ENCODE data around the gene URB2. TPM values are rescaled to one million over a fixed set of nuclear protein-coding genes. Genes with fewer than 3 reads are reported as not detected.

The URB2 gene
- total and polyA plus RNA-seq, 8 donors, result 1.5 to 16.8 (median 4.1) TPM; not detected in 1

- no peak for DNase-seq
- Histone ChIP-seq H3K4me1 (no peaks in the 10 kb centered on the region), H3K36me3 (peaks cover 41 to 73% (median 60%) of the 10 kb centered on the region in 4 donors)
Observed at GRCh38 chr1:229636042-229636441, 10.0 kb downstream of the URB2 start.

DNA sequence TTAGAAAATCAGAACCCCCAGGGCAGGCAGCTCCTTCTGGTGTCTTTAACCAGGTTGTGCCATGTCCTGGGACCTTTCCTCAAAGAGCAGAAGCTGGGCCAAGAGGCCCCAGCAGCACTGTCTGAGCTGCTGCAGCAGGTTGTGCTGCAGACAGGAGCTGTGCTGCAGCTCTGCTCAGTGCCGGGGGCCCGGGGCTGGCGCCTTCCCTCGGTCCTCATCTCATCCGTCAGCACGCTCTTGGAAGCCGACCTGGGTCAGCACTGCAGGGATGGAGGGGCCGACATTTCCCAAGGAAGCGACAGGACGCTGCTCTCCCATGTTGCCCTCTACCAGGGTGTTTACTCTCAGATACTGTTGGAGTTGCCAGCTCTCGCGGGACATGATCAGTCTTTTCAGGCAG, 11.7 kb downstream of the URB2 start:
- Histone ChIP-seq H3K27ac (no peak overlapping the region), H3K27me3 (no peaks in the 10 kb centered on the region), H3K4me1 (no peaks in the 10 kb centered on the region), H3K9me3 (no peaks in the 10 kb centered on the region), H3K4me3 (no peak overlapping the region), H3K36me3 (peaks cover 41 to 74% (median 60%) of the 10 kb centered on the region in 4 donors)
- DNase-seq, result no peak
- TF ChIP-seq, protein P1, sequence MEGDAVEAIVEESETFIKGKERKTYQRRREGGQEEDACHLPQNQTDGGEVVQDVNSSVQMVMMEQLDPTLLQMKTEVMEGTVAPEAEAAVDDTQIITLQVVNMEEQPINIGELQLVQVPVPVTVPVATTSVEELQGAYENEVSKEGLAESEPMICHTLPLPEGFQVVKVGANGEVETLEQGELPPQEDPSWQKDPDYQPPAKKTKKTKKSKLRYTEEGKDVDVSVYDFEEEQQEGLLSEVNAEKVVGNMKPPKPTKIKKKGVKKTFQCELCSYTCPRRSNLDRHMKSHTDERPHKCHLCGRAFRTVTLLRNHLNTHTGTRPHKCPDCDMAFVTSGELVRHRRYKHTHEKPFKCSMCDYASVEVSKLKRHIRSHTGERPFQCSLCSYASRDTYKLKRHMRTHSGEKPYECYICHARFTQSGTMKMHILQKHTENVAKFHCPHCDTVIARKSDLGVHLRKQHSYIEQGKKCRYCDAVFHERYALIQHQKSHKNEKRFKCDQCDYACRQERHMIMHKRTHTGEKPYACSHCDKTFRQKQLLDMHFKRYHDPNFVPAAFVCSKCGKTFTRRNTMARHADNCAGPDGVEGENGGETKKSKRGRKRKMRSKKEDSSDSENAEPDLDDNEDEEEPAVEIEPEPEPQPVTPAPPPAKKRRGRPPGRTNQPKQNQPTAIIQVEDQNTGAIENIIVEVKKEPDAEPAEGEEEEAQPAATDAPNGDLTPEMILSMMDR (IDR thresholded peaks at IDR 0.05), result no peak
- no peak for TF ChIP-seq POLR2AphosphoS5 (IDR thresholded peaks at IDR 0.05)
- TF ChIP-seq EP300 (IDR thresholded peaks at IDR 0.05), result no peak
- no peak for TF ChIP-seq POLR2A (IDR thresholded peaks at IDR 0.05)
- 92 to 98% (median 93%) methylated on average over 12 of the region's 12 CpGs for WGBS, 5 donors
- intact Hi-C loops (cut with DNase I; ENCODE audit: low total_unique reads), result no loop called here

More at GRCh38 chr1:229636042-229636441, 10.0 kb downstream of the URB2 start:
- Histone ChIP-seq H3K9me3 (no peaks in the 10 kb centered on the region), H3K27ac (no peak overlapping the region), H3K27me3 (no peaks in the 10 kb centered on the region), H3K4me3 (no peak overlapping the region)
- TF ChIP-seq EP300 (IDR thresholded peaks at IDR 0.05), result no peak
- TF ChIP-seq, protein P1 (IDR thresholded peaks at IDR 0.05), result no peak
- no peak for TF ChIP-seq POLR2A (IDR thresholded peaks at IDR 0.05)
- no peak for TF ChIP-seq POLR2AphosphoS5 (IDR thresholded peaks at IDR 0.05)
- WGBS, 5 donors, result 82 to 96% (median 91%) methylated on average over 9 of the region's 9 CpGs
- intact Hi-C loops (cut with DNase I; ENCODE audit: low total_unique reads), result no loop called here

- intact Hi-C loops (cut with DNase I; ENCODE audit: low total_unique reads), result no loop called here
- no peak overlapping the region for H3K4me3 ChIP-seq
- TF ChIP-seq POLR2A (IDR thresholded peaks at IDR 0.05) (no peak), EP300 (IDR thresholded peaks at IDR 0.05) (no peak), POLR2AphosphoS5 (IDR thresholded peaks at IDR 0.05) (no peak)
- TF ChIP-seq, protein P1 (IDR thresholded peaks at IDR 0.05), result no peak
- H3K27ac ChIP-seq, result no peak overlapping the region
- no peaks in the 10 kb centered on the region for H3K4me1 ChIP-seq
- H3K27me3 ChIP-seq, result no peaks in the 10 kb centered on the region
- H3K9me3 ChIP-seq, result no peaks in the 10 kb centered on the region
- peaks cover 47 to 77% (median 66%) of the 10 kb centered on the region in 4 donors for H3K36me3 ChIP-seq
- DNase-seq, result no peak
- 70 to 91% (median 83%) methylated on average over 12 of the region's 12 CpGs for WGBS, 5 donors
Observed at GRCh38 chr1:229640455-229640854, 14.4 kb downstream of the URB2 start.

GRCh38 chr1:229641306-229641705, 15.3 kb downstream of the URB2 start:
- intact Hi-C loops (cut with DNase I; ENCODE audit: low total_unique reads), result no loop called here
- H3K36me3 ChIP-seq, result peaks cover 46 to 77% (median 66%) of the 10 kb centered on the region in 4 donors

More at GRCh38 chr1:229641306-229641705, 15.3 kb downstream of the URB2 start:
- no peaks in the 10 kb centered on the region for H3K9me3 ChIP-seq
- H3K4me3 ChIP-seq, result no peak overlapping the region
- no peaks in the 10 kb centered on the region for H3K27me3 ChIP-seq
- WGBS, 5 donors, result 90 to 100% (median 97%) methylated on average over 3 of the region's 3 CpGs
- H3K27ac ChIP-seq, result no peak overlapping the region
- H3K4me1 ChIP-seq, result no peaks in the 10 kb centered on the region
- no peak for DNase-seq
- TF ChIP-seq POLR2A (IDR thresholded peaks at IDR 0.05) (no peak), EP300 (IDR thresholded peaks at IDR 0.05) (no peak), POLR2AphosphoS5 (IDR thresholded peaks at IDR 0.05) (no peak)
- TF ChIP-seq, protein P1 (IDR thresholded peaks at IDR 0.05), result no peak

All from stomach (tissue), 9 donors.